NCI-H187 (cell line): ENCODE data around the gene NAP1L4.
"Not testable (repeated sequence)": the region's sequence is repeated elsewhere in the genome, so short reads cannot be mapped to it uniquely, and the experiment has no call there.

Experiments
- DNase-seq, 2 experiments: peaks; one replicate each; lab custom pipeline; 2025; lab: John Stamatoyannopoulos, UW

The NAP1L4 gene

GRCh38 chr11:2958251-2958650 is 33.9 kb downstream of the NAP1L4 start:
- DNase-seq, result no peak

- DNase-seq, result no peak
These were observed 36.1 kb downstream of the NAP1L4 start for GRCh38 chr11:2955906-2956476.

GRCh38 chr11:2954263-2954662 is 37.9 kb downstream of the NAP1L4 start:
- DNase-seq, result no peak

GRCh38 chr11:2952290-2952689 is 39.8 kb downstream of the NAP1L4 start:
- no peak for DNase-seq

GRCh38 chr11:2951231-2952110 is 40.7 kb downstream of the NAP1L4 start:
- DNase-seq, result no peak

- no peak for DNase-seq
These were observed 41.3 kb downstream of the NAP1L4 start for GRCh38 chr11:2950825-2951224.

GRCh38 chr11:2949920-2950319 is 42.2 kb downstream of the NAP1L4 start:
- no peak for DNase-seq

GRCh38 chr11:2947744-2948143 is 44.4 kb downstream of the NAP1L4 start:
- DNase-seq, result no peak

- DNase-seq, result no peak
These were observed 46.3 kb downstream of the NAP1L4 start for GRCh38 chr11:2945757-2946287.

GRCh38 chr11:2945031-2945756 is 46.9 kb downstream of the NAP1L4 start:
- no peak for DNase-seq

GRCh38 chr11:2944530-2944929 is 47.6 kb downstream of the NAP1L4 start:
- no peak for DNase-seq

- no peak for DNase-seq
These were observed 48.4 kb downstream of the NAP1L4 start for GRCh38 chr11:2943711-2944118.

GRCh38 chr11:2942872-2943710 is 49.0 kb downstream of the NAP1L4 start:
- DNase-seq, result no peak

GRCh38 chr11:2942447-2942846 is 49.7 kb downstream of the NAP1L4 start:
- no peak for DNase-seq

GRCh38 chr11:2940921-2941821 is 51.0 kb downstream of the NAP1L4 start:
- DNase-seq, result no peak

- no peak for DNase-seq
These were observed 51.8 kb downstream of the NAP1L4 start for GRCh38 chr11:2940147-2940920.

- DNase-seq, result not testable (repeated sequence)
These were observed 53.4 kb downstream of the NAP1L4 start for GRCh38 chr11:2938458-2939418.

- not testable (repeated sequence) for DNase-seq
These were observed 54.3 kb downstream of the NAP1L4 start for GRCh38 chr11:2937641-2938457.
